Activated naive CD4-positive, alpha-beta T cell treated with Interleukin-2 at 50 U/mL for 16 hours (primary cell): Measurements from ENCODE around the gene CR1L.
"Not testable (repeated sequence)": the region's sequence is repeated elsewhere in the genome, so short reads cannot be mapped to it uniquely, and the experiment has no call there.

Source experiments
- DNase-seq: peaks from one replicate; pipeline ENCODE4 v3.0.0-alpha.2; 2020

Gene CR1L

GRCh38 chr1:207747627-207748492, 102.9 kb downstream of the CR1L start:
- no peak for DNase-seq

- DNase-seq: no peak
Observed at GRCh38 chr1:207748737-207749528, 104.0 kb downstream of the CR1L start.

GRCh38 chr1:207750631-207751305, 105.8 kb downstream of the CR1L start:
- no peak for DNase-seq

- not testable (repeated sequence) for DNase-seq
Observed at GRCh38 chr1:207751463-207751789, 106.5 kb downstream of the CR1L start.

GRCh38 chr1:207751790-207752455, 107.0 kb downstream of the CR1L start, which contains the start of gene CD46:
Gene CD46 (plus strand): TSS chr1:207752054. CDS start chr1:207752213, 159 bp downstream.
- peak; percentile 95 for DNase-seq

GRCh38 chr1:207752456-207752998, 107.6 kb downstream of the CR1L start:
- peak; percentile 45 for DNase-seq

- no peak for DNase-seq
Observed at GRCh38 chr1:207753611-207754010, 108.7 kb downstream of the CR1L start.

- no peak for DNase-seq
Observed at GRCh38 chr1:207754011-207754410, 109.1 kb downstream of the CR1L start.

- DNase-seq: no peak
Observed at GRCh38 chr1:207754974-207755700, 110.2 kb downstream of the CR1L start.

GRCh38 chr1:207755846-207756693, 111.1 kb downstream of the CR1L start:
- no peak for DNase-seq

GRCh38 chr1:207762622-207763021, 117.7 kb downstream of the CR1L start:
- DNase-seq: no peak

- DNase-seq: no peak
Observed at GRCh38 chr1:207763091-207763490, 118.2 kb downstream of the CR1L start.

GRCh38 chr1:207763972-207764371, 119.0 kb downstream of the CR1L start:
- no peak for DNase-seq

- no peak for DNase-seq
Observed at GRCh38 chr1:207766569-207766968, 121.6 kb downstream of the CR1L start.

GRCh38 chr1:207770514-207770913, 125.6 kb downstream of the CR1L start:
- not testable (repeated sequence) for DNase-seq
